Transverse colon (tissue), 4 donors: ENCODE results near the gene UBE2E2. TPM values are rescaled to one million over a fixed set of nuclear protein-coding genes. Genes with fewer than 3 reads are reported as not detected.

ENCODE experiments used
- DNase-seq: peaks from one replicate; pipeline ENCODE4 v3.0.0-alpha.2; 2019
- H3K27ac ChIP-seq, 4 donors: fragments of 200-600 bp; sonication (generic); 2 replicates each; pipeline ENCODE4 v1.5.1; 2016 to 2018; ENCODE audit warnings: inconsistent platforms in 4 of 4
- H3K27me3 ChIP-seq: fragments of 200-600 bp; sonication (generic); 2 replicates; pipeline ENCODE4 v1.5.1; 2017; ENCODE audit warnings: inconsistent platforms
- H3K36me3 ChIP-seq, 4 donors: fragments of 200-600 bp; sonication (generic); 2 replicates each; pipeline ENCODE4 v1.5.1; 2017 to 2019; ENCODE audit warnings: inconsistent platforms in 4 of 4
- H3K4me1 ChIP-seq, 4 donors: fragments of 200-600 bp; sonication (generic); 2 replicates each; pipeline ENCODE4 v1.5.1; 2017 to 2020; ENCODE audit warnings: inconsistent platforms in 4 of 4
- H3K4me3 ChIP-seq, 4 donors: fragments of 200-600 bp; sonication (generic); 1 replicate in 1 of 4; 2 replicates in 3 of 4; pipeline versions ENCODE4 v1.5.1 to v1.6.1; 2017 to 2019; ENCODE audit warnings: inconsistent platforms in 4 of 4
- H3K9me3 ChIP-seq, 2 donors: fragments of 200-600 bp; sonication (generic); 2 replicates each; pipeline ENCODE4 v1.5.1; 2017 to 2019; ENCODE audit warnings: inconsistent platforms in 2 of 2
- CTCF ChIP-seq, 5 experiments: fragments of 200-600 bp in 3 of 5; fragments of 450-650 bp in 2 of 5; sonication (generic) in 3 of 5; IDR thresholded peaks; 1 replicate in 2 of 5; 2 replicates in 3 of 5; pipeline ENCODE4 v1.5.1; 2016 to 2017; ENCODE audit warnings: antibody characterized with exemption in 5 of 5, inconsistent platforms in 3 of 5, mild to moderate bottlenecking in 2 of 5, moderate library complexity in 1 of 5
- EP300 ChIP-seq: sonication (generic); formaldehyde crosslinking; IDR thresholded peaks from one replicate; pipeline ENCODE4 v1.6.1; 2017; ENCODE audit warnings: antibody characterized with exemption, low read depth
- POLR2A ChIP-seq: fragments of 450-650 bp; IDR thresholded peaks from one replicate; pipeline ENCODE4 v1.6.1; 2016; ENCODE audit warnings: antibody characterized with exemption, mild to moderate bottlenecking, moderate library complexity
- POLR2AphosphoS5 ChIP-seq, 3 donors: sonication (generic); formaldehyde crosslinking; IDR thresholded peaks; one replicate each; pipeline ENCODE4 v1.6.1; 2016; ENCODE audit warnings: antibody characterized with exemption in 3 of 3
- WGBS, 2 donors: methylation state at CpG; one replicate each; pipeline ENCODE4 v1.1.5; 2018; ENCODE audit warnings: low coverage in 1 of 2; 5-methylcytosine and 5-hydroxymethylcytosine counted together
- in situ Hi-C, 4 donors: fragments of 200-750 bp; cut with MboI; loops; one replicate each; pipeline versions ENCODE4 v1.15.0 to v1.15.1; 2017; ENCODE audit warnings: low sequenced_read_pairs in 3 of 4, low pct_ligation_motif_present in 1 of 4, low pct_unique_long_range_greater_than_20kb in 1 of 4
- intact Hi-C: fragments of 100-400 bp; cut with DNase I; formaldehyde crosslinking; loops from one replicate; pipeline ENCODE4 v1.15.1; 2023; ENCODE audit warnings: low total_unique reads
- total RNA-seq, 4 donors: library from RNA; depleted of rRNA; stranded (reverse); fragments of >200 nt; gene quantifications; one replicate each; pipeline ENCODE4 v1.1.0, GENCODE V29; 2016

Gene UBE2E2
- total RNA-seq, 4 donors from 2014 or later, result 5.4 to 133 (median 7.6) TPM

DNA sequence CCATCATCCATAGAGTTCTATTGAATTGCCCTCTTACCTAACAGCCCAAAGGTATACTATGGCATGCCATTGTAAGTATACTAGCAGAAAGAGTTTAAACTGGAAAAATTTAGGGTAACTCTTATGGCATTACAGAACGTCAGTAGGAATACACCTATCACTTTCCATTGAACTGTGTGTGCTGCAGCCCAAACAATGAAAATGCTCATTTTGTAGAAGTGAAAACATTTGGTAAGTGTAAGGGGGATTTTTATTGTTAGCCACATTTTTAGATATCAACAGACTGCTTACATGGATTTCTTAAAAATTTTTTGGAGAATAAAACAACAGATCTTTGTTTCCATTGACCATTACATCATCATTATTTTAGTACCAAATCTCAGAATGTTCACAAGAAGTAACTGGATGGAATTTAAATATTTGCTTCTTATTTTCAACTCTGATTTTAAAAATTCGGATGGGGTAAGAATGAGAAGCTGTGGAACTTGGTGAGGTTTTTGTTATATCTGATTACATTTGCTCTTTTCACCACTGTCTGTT is 245.9 kb downstream of the UBE2E2 start:
- 79 to 87% methylated on average over 2 of the region's 2 CpGs for WGBS, 2 donors
- in situ Hi-C loops, result no loop called here
- H3K36me3 ChIP-seq, result no peaks in the 10 kb centered on the region
- no peak for DNase-seq
- no peak for TF ChIP-seq EP300
- no peak for TF ChIP-seq POLR2A
- TF ChIP-seq POLR2AphosphoS5 (IDR thresholded peaks at IDR 0.05), result no peak
- H3K27ac ChIP-seq, result no peak overlapping the region
- H3K4me1 ChIP-seq, result no peaks in the 10 kb centered on the region
- intact Hi-C loops, result no loop called here
- H3K27me3 ChIP-seq, result no peaks in the 10 kb centered on the region
- no peak overlapping the region for H3K4me3 ChIP-seq
- H3K9me3 ChIP-seq, result no peaks in the 10 kb centered on the region

DNA sequence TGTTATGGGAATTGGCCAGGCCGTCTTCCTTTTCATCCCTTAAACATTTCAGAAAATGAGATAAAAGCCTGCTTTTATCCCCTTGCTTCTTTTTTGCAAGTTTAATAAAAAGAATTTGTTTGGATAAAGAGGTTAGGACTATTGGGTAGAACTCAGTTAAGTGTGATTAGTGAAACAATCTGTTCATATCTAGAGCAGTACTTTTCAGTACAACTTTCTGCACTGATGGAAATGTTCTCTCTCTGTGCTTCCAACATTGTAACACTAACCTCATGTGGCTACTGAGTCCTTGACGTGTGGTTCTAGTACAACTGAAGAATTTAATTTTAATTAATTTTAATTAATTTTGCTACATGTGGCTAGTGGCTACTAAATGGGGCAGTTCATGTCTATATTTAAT is 246.9 kb downstream of the UBE2E2 start:
- H3K36me3 ChIP-seq, result no peaks in the 10 kb centered on the region
- H3K27me3 ChIP-seq, result no peaks in the 10 kb centered on the region
- in situ Hi-C loops (no loop called here), intact Hi-C loops (no loop called here)
- 83 to 92% methylated on average over 2 of the region's 2 CpGs for WGBS, 2 donors
- no peak overlapping the region for H3K4me3 ChIP-seq
- H3K4me1 ChIP-seq, result peaks cover 0 to 5% (median 0%) of the 10 kb centered on the region in 4 donors
- DNase-seq, result no peak
- no peaks in the 10 kb centered on the region for H3K9me3 ChIP-seq
- TF ChIP-seq POLR2AphosphoS5 (IDR thresholded peaks at IDR 0.05), result no peak
- TF ChIP-seq CTCF (IDR thresholded peaks at IDR 0.05), result no peak
- TF ChIP-seq EP300, result no peak
- TF ChIP-seq POLR2A, result no peak
- no peak overlapping the region for H3K27ac ChIP-seq

GRCh38 chr3:23450806-23451205 is 247.7 kb downstream of the UBE2E2 start:
- in situ Hi-C loops (no loop called here), intact Hi-C loops (no loop called here)
- Histone ChIP-seq H3K4me3 (no peak overlapping the region), H3K27ac (no peak overlapping the region), H3K4me1 (peaks cover 0 to 5% (median 2%) of the 10 kb centered on the region in 4 donors), H3K9me3 (no peaks in the 10 kb centered on the region), H3K27me3 (no peaks in the 10 kb centered on the region), H3K36me3 (no peaks in the 10 kb centered on the region)
- 92% methylated on average over 2 of the region's 2 CpGs for WGBS, 2 donors
- TF ChIP-seq POLR2AphosphoS5 (IDR thresholded peaks at IDR 0.05), result no peak
- TF ChIP-seq POLR2A, result no peak
- no peak for DNase-seq

GRCh38 chr3:23452408-23452807 is 249.3 kb downstream of the UBE2E2 start:
- 89% methylated on average over 1 of the region's 1 CpG; no CpG with 5 or more reads in 1 of the 2 donors for WGBS, 2 donors
- no peak overlapping the region for H3K4me3 ChIP-seq
- in situ Hi-C loops, result no loop called here
- no peaks in the 10 kb centered on the region for H3K36me3 ChIP-seq
- no peak for TF ChIP-seq POLR2AphosphoS5 (IDR thresholded peaks at IDR 0.05)
- no peak for TF ChIP-seq CTCF (IDR thresholded peaks at IDR 0.05)
- TF ChIP-seq POLR2A, result no peak
- no peak for TF ChIP-seq EP300
- no peaks in the 10 kb centered on the region for H3K27me3 ChIP-seq
- H3K4me1 ChIP-seq, result peaks cover 0 to 5% (median 2%) of the 10 kb centered on the region in 4 donors
- no peaks in the 10 kb centered on the region for H3K9me3 ChIP-seq
- DNase-seq, result no peak
- no peak overlapping the region for H3K27ac ChIP-seq
- intact Hi-C loops, result no loop called here

DNA sequence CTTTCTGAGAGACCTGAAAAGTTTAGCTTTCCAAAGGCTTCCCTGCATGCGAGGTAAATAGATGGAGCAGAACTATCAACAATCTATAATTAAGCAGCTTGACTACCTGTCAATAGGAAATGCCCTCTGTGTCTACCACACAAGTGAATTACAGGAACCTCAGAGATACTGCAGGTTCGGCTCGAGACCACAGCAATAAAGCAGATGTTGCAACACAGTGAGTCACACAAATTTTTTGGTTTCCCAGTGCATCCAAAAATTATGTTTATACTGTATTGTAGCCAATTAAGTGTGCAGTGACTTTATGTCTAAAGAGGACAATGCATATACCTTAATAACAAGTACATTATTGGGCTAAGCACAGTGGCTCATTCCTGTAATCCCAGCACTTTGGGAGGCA is 252.0 kb downstream of the UBE2E2 start:
- in situ Hi-C loops, result no loop called here
- H3K27ac ChIP-seq, result no peak overlapping the region
- 30 to 58% methylated on average over 3 of the region's 3 CpGs for WGBS, 2 donors
- intact Hi-C loops, result no loop called here
- no peaks in the 10 kb centered on the region for H3K36me3 ChIP-seq
- DNase-seq, result no peak
- H3K27me3 ChIP-seq, result no peaks in the 10 kb centered on the region
- TF ChIP-seq EP300 (no peak), POLR2AphosphoS5 (IDR thresholded peaks at IDR 0.05) (no peak), POLR2A (no peak), CTCF (IDR thresholded peaks at IDR 0.05) (no peak)
- no peaks in the 10 kb centered on the region for H3K9me3 ChIP-seq
- H3K4me3 ChIP-seq, result no peak overlapping the region
- H3K4me1 ChIP-seq, result peaks cover 0 to 13% (median 2%) of the 10 kb centered on the region in 4 donors
